HG03460 (cell line): ENCODE results near the gene NPFF.

Experiments
- ATAC-seq: cut with Tn5 transposase; IDR thresholded peaks from one replicate; pipeline ENCODE4 v1.9.1; 2021; ENCODE audit not compliant: unreplicated experiment

The NPFF gene

GRCh38 chr12:53479331-53479730 lies 28.0 kb downstream of the NPFF start:
- no peak for ATAC-seq

GRCh38 chr12:53478865-53479264 lies 28.4 kb downstream of the NPFF start:
- ATAC-seq, result no peak

GRCh38 chr12:53476769-53477209 lies 30.5 kb downstream of the NPFF start:
- no peak for ATAC-seq

- no peak for ATAC-seq
These were observed 32.5 kb downstream of the NPFF start for GRCh38 chr12:53474819-53475218.

- ATAC-seq, result no peak
These were observed 33.2 kb downstream of the NPFF start for GRCh38 chr12:53474077-53474476.

GRCh38 chr12:53472056-53472582 lies 35.2 kb downstream of the NPFF start:
- no peak for ATAC-seq

- ATAC-seq, result no peak
These were observed 39.0 kb downstream of the NPFF start for GRCh38 chr12:53468282-53468681.

GRCh38 chr12:53467880-53468279 lies 39.4 kb downstream of the NPFF start:
- ATAC-seq, result no peak

- no peak for ATAC-seq
These were observed 40.2 kb downstream of the NPFF start for GRCh38 chr12:53467082-53467481.

- no peak for ATAC-seq
These were observed 40.6 kb downstream of the NPFF start for GRCh38 chr12:53466640-53467039.

GRCh38 chr12:53465679-53466078 lies 41.6 kb downstream of the NPFF start:
- ATAC-seq, result no peak

- no peak for ATAC-seq
These were observed 42.4 kb downstream of the NPFF start for GRCh38 chr12:53464685-53465418.

GRCh38 chr12:53463802-53464560 lies 43.3 kb downstream of the NPFF start:
- no peak for ATAC-seq

GRCh38 chr12:53462935-53463334 lies 44.3 kb downstream of the NPFF start:
- ATAC-seq, result no peak

GRCh38 chr12:53461591-53461990 lies 45.7 kb downstream of the NPFF start:
- ATAC-seq, result no peak

- ATAC-seq, result no peak
These were observed 46.2 kb downstream of the NPFF start for GRCh38 chr12:53461059-53461458.

- no peak for ATAC-seq
These were observed 48.2 kb downstream of the NPFF start for GRCh38 chr12:53459097-53459496.
